Measurements from ENCODE around the gene THSD4. TPM values are rescaled to one million over a fixed set of nuclear protein-coding genes. Genes with fewer than 3 reads are reported as not detected.
A peak's percentile ranks its signal among the peaks of the same experiment; 100 is the strongest.

The THSD4 gene
- total and polyA plus RNA-seq, 2 of the 4 experiments (the other 2 are of a cell fraction), result 25.5 to 31.1 TPM

GRCh38 chr15:71304681-71305080 is 189.4 kb downstream of the THSD4 start:
- no peak overlapping the region for H3K4ac ChIP-seq (ENCODE audit: low read depth, low read length)
- no peak overlapping the region for H3K23ac ChIP-seq (ENCODE audit: low read depth, low read length)
- TF ChIP-seq BHLHE40 (IDR thresholded peaks at IDR 0.05; ENCODE audit: low read depth, low read length) (no peak), CEBPB (IDR thresholded peaks at IDR 0.05; ENCODE audit: low read depth, low read length) (no peak), SMC3 (IDR thresholded peaks at IDR 0.05; ENCODE audit: low read depth, low read length) (no peak), USF2 (IDR thresholded peaks at IDR 0.05; ENCODE audit: low read depth, low read length) (no peak), FOS (IDR thresholded peaks at IDR 0.05; ENCODE audit: low read depth, low read length) (no peak), CTCF (conservative IDR thresholded peaks at IDR 0.05; ENCODE audit: low read depth, low read length) (no peak), MAFK (IDR thresholded peaks at IDR 0.05; ENCODE audit: low read depth, low read length) (no peak), RAD21 (IDR thresholded peaks at IDR 0.05; ENCODE audit: low read length) (no peak), NFE2L2 (IDR thresholded peaks at IDR 0.05; ENCODE audit: low read depth, low read length) (no peak), RFX5 (IDR thresholded peaks at IDR 0.05; ENCODE audit: low read depth, low read length) (no peak), POLR2A (IDR thresholded peaks at IDR 0.05; ENCODE audit: low read depth, low read length) (no peak), CHD1 (IDR thresholded peaks at IDR 0.05; ENCODE audit: low read depth, low read length) (no peak), ELK1 (IDR thresholded peaks at IDR 0.05; ENCODE audit: borderline replicate concordance, low read depth, low read length) (no peak)
- in situ Hi-C loops (cut with MboI; ENCODE audit: low sequenced_read_pairs), result no loop called here
- dilution Hi-C loops (cut with HindIII; ENCODE audit: low sequenced_read_pairs, unreplicated experiment), result no loop called here
- ATAC-seq (ENCODE audit: low read depth) (no peak), DNase-seq (no peak)
- no peak overlapping the region for H2AFZ ChIP-seq (replicated peaks; ENCODE audit: low read length, poor library complexity)
- H2BK120ac ChIP-seq (ENCODE audit: low read depth, low read length), result no peak overlapping the region
- H4K8ac ChIP-seq (ENCODE audit: low read depth in 2 of 2, low read length in 2 of 2), result no peak overlapping the region
- ChIA-PET CTCF (interaction anchor here (0.6 kb wide), 2 partner anchors 103 to 301 kb away, joined by 3 read pairs; no protein-coding TSS in a partner anchor), POLR2A (ENCODE audit: unreplicated experiment) (no interaction called here)
- no peak overlapping the region for H3K56ac ChIP-seq (ENCODE audit: extremely low read depth, insufficient read depth, low read length)
- H3K9me3 ChIP-seq (ENCODE audit: control insufficient read depth, insufficient read depth, low read length), result no peaks in the 10 kb centered on the region
- H2BK20ac ChIP-seq (ENCODE audit: low read depth, low read length), result peak overlapping the region; percentile 51; the same call in 1 of the 2 replicates
- H3K27ac ChIP-seq (ENCODE audit: insufficient read depth, low read length), result no peak overlapping the region
- 0 out of 2 replicates have a peak overlapping the region, but pooled peaks have one; percentile 37 for H2AK5ac ChIP-seq (ENCODE audit: low read depth, low read length)
- H3K9ac ChIP-seq (ENCODE audit: low read depth, low read length), result no peak overlapping the region
- intact Hi-C loops (cut with micrococcal nuclease), result loop anchor here (5.0 kb wide), 1 partner anchor 138 kb away; no protein-coding TSS in a partner anchor
- no peak overlapping the region for H3K14ac ChIP-seq (replicated peaks; ENCODE audit: low read depth, low read length)
- peaks cover 20 to 49% of the 10 kb centered on the region in 2 experiments for H3K79me1 ChIP-seq (ENCODE audit: low read depth in 1 of 2, low read length in 2 of 2)
- H2BK15ac ChIP-seq (ENCODE audit: low read depth, low read length), result peak overlapping the region; percentile 17; the same call in 1 of the 3 replicates
- peaks cover 26% of the 10 kb centered on the region for H3K4me1 ChIP-seq (ENCODE audit: control insufficient read depth, insufficient read depth, low read length)
- H3K18ac ChIP-seq (ENCODE audit: low read depth, low read length), result no peak overlapping the region
- no peak overlapping the region for H2BK5ac ChIP-seq (ENCODE audit: low read depth, low read length, poor library complexity, severe bottlenecking)
- H4K91ac ChIP-seq (ENCODE audit: insufficient read depth, low read depth, low read length), result peak overlapping the region; percentile 18; the same call in 1 of the 2 replicates
- no peak overlapping the region for H4K5ac ChIP-seq (ENCODE audit: low read depth, low read length)
- no peaks in the 10 kb centered on the region for H3K27me3 ChIP-seq (ENCODE audit: control insufficient read depth, insufficient read depth, low read length)
- no peak overlapping the region for H3K4me3 ChIP-seq (ENCODE audit: insufficient read depth, low read depth, low read length)
- WGBS, 2 experiments (ENCODE audit: extremely low coverage in 2 of 2, insufficient read length in 1 of 2), result no CpG with 5 or more reads among the region's 4 CpGs
- H4K20me1 ChIP-seq (ENCODE audit: insufficient read depth, low read length), result no peaks in the 10 kb centered on the region
- BruUV-seq (replicated peaks), result TSS peak; percentile 1
- no peak overlapping the region for H3K4me2 ChIP-seq (ENCODE audit: low read depth, low read length)
- peaks cover 2% of the 10 kb centered on the region; the same call in 1 of the 2 replicates for H3K36me3 ChIP-seq (ENCODE audit: control insufficient read depth, insufficient read depth, low read length)
- no peak overlapping the region for H2AK9ac ChIP-seq (replicated peaks; ENCODE audit: low read depth, low read length, poor library complexity)
- peaks cover 18% of the 10 kb centered on the region for H3K9me1 ChIP-seq (ENCODE audit: insufficient read depth, low read length)

All from IMR-90 (cell line).